Measurements from ENCODE around the gene ITGA2B. TPM values are rescaled to one million over a fixed set of nuclear protein-coding genes. Genes with fewer than 3 reads are reported as not detected.
A peak's percentile ranks its signal among the peaks of the same experiment; 100 is the strongest.

The ITGA2B gene
- total RNA-seq, 1 donor from 2014 or later = 0.86 TPM

- Mint-ChIP-seq H3K36me3 (ENCODE audit: unreplicated experiment) (no peaks in the 10 kb centered on the region), H3K27ac (ENCODE audit: unreplicated experiment) (no peak overlapping the region), H3K9me3 (ENCODE audit: unreplicated experiment) (no peaks in the 10 kb centered on the region), H3K4me3 (ENCODE audit: unreplicated experiment) (no peak overlapping the region), H3K4me1 (ENCODE audit: unreplicated experiment) (peaks cover 2% of the 10 kb centered on the region), H3K27me3 (ENCODE audit: unreplicated experiment) (no peaks in the 10 kb centered on the region)
- TF ChIP-seq, protein P1, sequence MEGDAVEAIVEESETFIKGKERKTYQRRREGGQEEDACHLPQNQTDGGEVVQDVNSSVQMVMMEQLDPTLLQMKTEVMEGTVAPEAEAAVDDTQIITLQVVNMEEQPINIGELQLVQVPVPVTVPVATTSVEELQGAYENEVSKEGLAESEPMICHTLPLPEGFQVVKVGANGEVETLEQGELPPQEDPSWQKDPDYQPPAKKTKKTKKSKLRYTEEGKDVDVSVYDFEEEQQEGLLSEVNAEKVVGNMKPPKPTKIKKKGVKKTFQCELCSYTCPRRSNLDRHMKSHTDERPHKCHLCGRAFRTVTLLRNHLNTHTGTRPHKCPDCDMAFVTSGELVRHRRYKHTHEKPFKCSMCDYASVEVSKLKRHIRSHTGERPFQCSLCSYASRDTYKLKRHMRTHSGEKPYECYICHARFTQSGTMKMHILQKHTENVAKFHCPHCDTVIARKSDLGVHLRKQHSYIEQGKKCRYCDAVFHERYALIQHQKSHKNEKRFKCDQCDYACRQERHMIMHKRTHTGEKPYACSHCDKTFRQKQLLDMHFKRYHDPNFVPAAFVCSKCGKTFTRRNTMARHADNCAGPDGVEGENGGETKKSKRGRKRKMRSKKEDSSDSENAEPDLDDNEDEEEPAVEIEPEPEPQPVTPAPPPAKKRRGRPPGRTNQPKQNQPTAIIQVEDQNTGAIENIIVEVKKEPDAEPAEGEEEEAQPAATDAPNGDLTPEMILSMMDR (IDR thresholded peaks at IDR 0.05) = no peak
- DNase-seq (ENCODE audit: extremely low spot score, unreplicated experiment) = no peak
Observed at GRCh38 chr17:44390250-44390870, 911 bp upstream of the ITGA2B start.

- Mint-ChIP-seq H3K27ac (ENCODE audit: unreplicated experiment) (no peak overlapping the region), H3K27me3 (ENCODE audit: unreplicated experiment) (no peaks in the 10 kb centered on the region), H3K4me1 (ENCODE audit: unreplicated experiment) (peaks cover 6% of the 10 kb centered on the region), H3K4me3 (ENCODE audit: unreplicated experiment) (no peak overlapping the region), H3K36me3 (ENCODE audit: unreplicated experiment) (no peaks in the 10 kb centered on the region), H3K9me3 (ENCODE audit: unreplicated experiment) (no peaks in the 10 kb centered on the region)
- DNase-seq (ENCODE audit: extremely low spot score, unreplicated experiment) = no peak
- TF ChIP-seq, protein P1 (IDR thresholded peaks at IDR 0.05) = no peak
Observed at GRCh38 chr17:44389723-44390202, 314 bp upstream of the ITGA2B start.

DNA sequence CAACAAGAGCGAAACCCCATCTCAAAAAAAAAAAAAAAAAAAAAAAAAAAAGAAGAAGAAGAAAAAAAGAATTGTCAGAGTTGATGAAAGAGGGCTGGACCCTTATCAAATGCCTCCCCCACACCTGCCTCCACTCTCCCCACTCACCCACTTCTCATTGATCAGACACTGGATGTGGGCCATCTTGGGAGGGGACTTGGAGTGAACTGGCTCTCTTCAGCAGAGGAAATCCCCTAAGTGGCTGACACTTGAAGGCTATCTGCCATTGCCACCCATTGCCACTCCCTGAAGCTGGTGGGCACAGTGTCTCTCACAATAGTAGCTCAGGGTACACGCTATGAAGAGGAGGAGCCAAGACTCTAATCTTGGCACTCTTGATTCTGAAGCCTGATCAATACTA lies 1.6 kb downstream of the ITGA2B start:
- H3K36me3 Mint-ChIP-seq (ENCODE audit: unreplicated experiment) = no peaks in the 10 kb centered on the region
- peaks cover 9% of the 10 kb centered on the region for H3K4me1 Mint-ChIP-seq (ENCODE audit: unreplicated experiment)
- TF ChIP-seq, protein P1 (IDR thresholded peaks at IDR 0.05) = no peak
- no peak for DNase-seq (ENCODE audit: extremely low spot score, unreplicated experiment)
- H3K9me3 Mint-ChIP-seq (ENCODE audit: unreplicated experiment) = no peaks in the 10 kb centered on the region
- H3K4me3 Mint-ChIP-seq (ENCODE audit: unreplicated experiment) = no peak overlapping the region
- peaks cover 8% of the 10 kb centered on the region for H3K27me3 Mint-ChIP-seq (ENCODE audit: unreplicated experiment)
- H3K27ac Mint-ChIP-seq (ENCODE audit: unreplicated experiment) = no peak overlapping the region

DNA sequence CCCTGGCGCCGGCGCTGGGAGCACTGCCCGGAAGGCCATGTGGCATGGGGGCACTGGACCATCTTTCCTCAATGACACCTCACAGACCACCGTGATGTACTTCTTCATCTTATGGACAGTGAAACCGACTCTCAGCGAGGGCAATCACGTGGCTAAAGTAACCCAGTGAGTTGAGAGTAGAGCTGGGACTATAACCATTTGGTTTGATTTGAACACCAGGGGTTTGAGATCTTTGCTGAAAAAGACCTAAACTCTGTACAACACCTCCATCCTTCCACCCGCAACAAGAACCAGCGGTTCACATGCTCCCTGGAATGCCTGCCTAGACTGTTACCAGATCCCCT lies 3.3 kb downstream of the ITGA2B start:
- Mint-ChIP-seq H3K4me3 (ENCODE audit: unreplicated experiment) (peak overlapping the region; percentile 70), H3K36me3 (ENCODE audit: unreplicated experiment) (no peaks in the 10 kb centered on the region), H3K4me1 (ENCODE audit: unreplicated experiment) (peaks cover 9% of the 10 kb centered on the region), H3K9me3 (ENCODE audit: unreplicated experiment) (no peaks in the 10 kb centered on the region), H3K27ac (ENCODE audit: unreplicated experiment) (no peak overlapping the region), H3K27me3 (ENCODE audit: unreplicated experiment) (peaks cover 14% of the 10 kb centered on the region)
- TF ChIP-seq, protein P1 (IDR thresholded peaks at IDR 0.05) = no peak
- DNase-seq (ENCODE audit: extremely low spot score, unreplicated experiment) = no peak

DNA sequence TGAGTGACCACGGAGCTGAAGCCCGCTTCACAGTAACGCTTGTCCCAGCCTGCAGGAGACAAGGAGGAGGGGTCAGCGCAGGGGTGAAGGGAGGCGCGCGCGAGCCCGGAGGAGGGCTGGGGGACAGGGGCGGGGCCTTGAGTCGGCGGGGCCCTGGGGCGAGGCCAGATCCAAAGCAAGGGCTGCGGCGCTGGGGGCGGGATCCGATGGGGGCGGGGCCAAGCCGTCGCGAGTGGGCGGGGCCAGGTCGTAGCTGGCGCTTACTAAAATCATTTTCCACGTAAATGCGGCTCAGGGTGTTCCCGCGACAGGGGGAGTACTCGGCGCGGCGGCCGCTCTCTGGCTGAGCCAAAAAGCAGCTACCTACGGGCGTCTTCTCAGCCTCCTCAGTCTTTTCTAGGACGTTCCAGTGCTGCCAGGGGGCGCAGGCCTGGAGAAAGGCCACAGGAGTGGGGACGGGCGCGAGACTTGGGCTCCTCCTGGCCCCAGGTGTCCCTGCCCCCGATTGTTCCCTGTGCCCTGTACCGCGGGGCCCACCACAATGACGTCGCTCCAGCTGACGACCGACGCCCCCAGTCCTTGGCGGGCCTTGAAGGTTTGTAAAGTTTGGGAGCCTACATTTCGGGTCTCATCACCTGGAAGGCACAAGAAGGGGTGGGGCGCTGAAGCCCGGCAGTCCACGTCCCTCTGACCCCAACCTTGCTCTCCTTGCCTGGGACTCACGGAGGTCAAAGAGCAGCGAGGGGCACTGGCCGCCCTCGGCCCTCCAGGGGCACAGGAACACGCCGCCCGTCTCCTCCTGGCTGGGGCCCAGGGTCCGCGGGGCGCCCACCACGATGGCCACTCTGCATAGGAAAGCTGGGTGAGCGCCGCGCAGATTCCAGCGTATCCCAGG lies 3.9 kb downstream of the ITGA2B start:
- H3K4me3 Mint-ChIP-seq (ENCODE audit: unreplicated experiment) = peak overlapping the region; percentile 70
- H3K36me3 Mint-ChIP-seq (ENCODE audit: unreplicated experiment) = no peaks in the 10 kb centered on the region
- DNase-seq (ENCODE audit: extremely low spot score, unreplicated experiment) = no peak
- H3K9me3 Mint-ChIP-seq (ENCODE audit: unreplicated experiment) = no peaks in the 10 kb centered on the region
- H3K4me1 Mint-ChIP-seq (ENCODE audit: unreplicated experiment) = peaks cover 9% of the 10 kb centered on the region
- peaks cover 14% of the 10 kb centered on the region for H3K27me3 Mint-ChIP-seq (ENCODE audit: unreplicated experiment)
- TF ChIP-seq, protein P1 (IDR thresholded peaks at IDR 0.05) = peak; percentile 36
- H3K27ac Mint-ChIP-seq (ENCODE audit: unreplicated experiment) = no peak overlapping the region
